GM21619 (cell line): ENCODE data around the gene PRKCQ.

Experiments used
- ATAC-seq: cut with Tn5 transposase; IDR thresholded peaks from one replicate; pipeline ENCODE4 v1.9.1; 2021; ENCODE audit not compliant: unreplicated experiment

PRKCQ gene

GRCh38 chr10:6411436-6411835, 168.6 kb downstream of the PRKCQ start:
- ATAC-seq, result no peak

- no peak for ATAC-seq
Measured at GRCh38 chr10:6410830-6411229, 169.2 kb downstream of the PRKCQ start.

- ATAC-seq, result no peak
Measured at GRCh38 chr10:6409971-6410643, 170.0 kb downstream of the PRKCQ start.

GRCh38 chr10:6408799-6409198, 171.3 kb downstream of the PRKCQ start:
- ATAC-seq, result no peak

- no peak for ATAC-seq
Measured at GRCh38 chr10:6407034-6407721, 172.9 kb downstream of the PRKCQ start.

GRCh38 chr10:6406220-6407033, 173.6 kb downstream of the PRKCQ start:
- no peak for ATAC-seq

- ATAC-seq, result no peak
Measured at GRCh38 chr10:6405713-6406112, 174.4 kb downstream of the PRKCQ start.

GRCh38 chr10:6404127-6405072, 175.7 kb downstream of the PRKCQ start:
- ATAC-seq, result no peak

GRCh38 chr10:6402960-6403359, 177.1 kb downstream of the PRKCQ start:
- ATAC-seq, result no peak

- ATAC-seq, result no peak
Measured at GRCh38 chr10:6402349-6402709, 177.7 kb downstream of the PRKCQ start.

GRCh38 chr10:6401558-6402348, 178.3 kb downstream of the PRKCQ start:
- peak; percentile 75 for ATAC-seq

GRCh38 chr10:6400821-6401465, 179.1 kb downstream of the PRKCQ start:
- no peak for ATAC-seq

GRCh38 chr10:6400331-6400730, 179.7 kb downstream of the PRKCQ start:
- no peak for ATAC-seq

GRCh38 chr10:6399879-6400278, 180.2 kb downstream of the PRKCQ start:
- no peak for ATAC-seq

- no peak for ATAC-seq
Measured at GRCh38 chr10:6399231-6399741, 180.8 kb downstream of the PRKCQ start.

GRCh38 chr10:6398399-6398798, 181.7 kb downstream of the PRKCQ start:
- no peak for ATAC-seq

GRCh38 chr10:6396652-6397051, 183.4 kb downstream of the PRKCQ start:
- ATAC-seq, result no peak

- ATAC-seq, result no peak
Measured at GRCh38 chr10:6396226-6396625, 183.8 kb downstream of the PRKCQ start.

- ATAC-seq, result no peak
Measured at GRCh38 chr10:6395606-6396005, 184.5 kb downstream of the PRKCQ start.
